ENCODE data around the gene ADGRD1.

DNA sequence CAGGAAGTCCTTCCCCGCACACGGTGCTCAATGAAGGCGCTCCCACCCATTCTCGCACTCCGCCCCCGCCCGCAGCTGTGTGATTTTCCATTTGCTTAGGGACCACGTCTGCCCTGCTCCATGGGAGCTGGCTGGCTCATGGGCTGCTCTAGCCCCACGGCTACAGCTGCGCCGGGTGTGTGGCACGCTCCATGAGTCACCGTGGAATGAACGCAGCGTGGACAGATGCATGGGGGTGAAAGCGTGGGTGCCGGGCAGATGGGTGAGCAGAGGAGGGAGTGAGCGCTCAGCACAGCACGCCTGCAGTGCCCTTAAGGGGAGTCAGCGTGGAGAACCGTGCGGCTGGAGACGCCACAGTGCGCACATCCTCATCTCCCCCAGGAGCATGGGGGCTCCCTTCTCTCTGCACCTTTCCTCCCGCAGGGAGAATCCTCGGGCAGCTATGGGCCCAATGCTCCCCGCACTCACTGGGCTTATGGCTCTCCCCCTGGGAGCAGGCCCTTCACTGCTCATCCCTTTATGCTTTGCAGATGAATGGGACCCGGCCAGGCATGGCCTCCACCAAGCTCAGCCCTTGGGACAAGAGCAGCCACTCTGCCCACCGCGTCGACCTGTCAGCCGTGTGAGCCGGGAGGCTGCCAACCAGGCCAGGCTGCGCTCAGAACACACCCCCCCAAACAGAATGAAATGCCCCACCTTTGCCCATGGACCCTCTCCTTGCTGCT is 185.1 kb downstream of the ADGRD1 start:
- TF ChIP-seq, protein P1, sequence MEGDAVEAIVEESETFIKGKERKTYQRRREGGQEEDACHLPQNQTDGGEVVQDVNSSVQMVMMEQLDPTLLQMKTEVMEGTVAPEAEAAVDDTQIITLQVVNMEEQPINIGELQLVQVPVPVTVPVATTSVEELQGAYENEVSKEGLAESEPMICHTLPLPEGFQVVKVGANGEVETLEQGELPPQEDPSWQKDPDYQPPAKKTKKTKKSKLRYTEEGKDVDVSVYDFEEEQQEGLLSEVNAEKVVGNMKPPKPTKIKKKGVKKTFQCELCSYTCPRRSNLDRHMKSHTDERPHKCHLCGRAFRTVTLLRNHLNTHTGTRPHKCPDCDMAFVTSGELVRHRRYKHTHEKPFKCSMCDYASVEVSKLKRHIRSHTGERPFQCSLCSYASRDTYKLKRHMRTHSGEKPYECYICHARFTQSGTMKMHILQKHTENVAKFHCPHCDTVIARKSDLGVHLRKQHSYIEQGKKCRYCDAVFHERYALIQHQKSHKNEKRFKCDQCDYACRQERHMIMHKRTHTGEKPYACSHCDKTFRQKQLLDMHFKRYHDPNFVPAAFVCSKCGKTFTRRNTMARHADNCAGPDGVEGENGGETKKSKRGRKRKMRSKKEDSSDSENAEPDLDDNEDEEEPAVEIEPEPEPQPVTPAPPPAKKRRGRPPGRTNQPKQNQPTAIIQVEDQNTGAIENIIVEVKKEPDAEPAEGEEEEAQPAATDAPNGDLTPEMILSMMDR (IDR thresholded peaks at IDR 0.05; ENCODE audit: low read length): no peak
- TF ChIP-seq EZH2 (IDR thresholded peaks at IDR 0.05; ENCODE audit: borderline replicate concordance, low read length): no peak

Data from OCI-LY1 (cell line).